Choroid plexus epithelial cell (primary cell): ENCODE measurements around the gene BANP.
"Not testable (repeated sequence)": the region's sequence is repeated elsewhere in the genome, so short reads cannot be mapped to it uniquely, and the experiment has no call there.

Experiments used
- DNase-seq: peaks from one replicate; pipeline ENCODE4 v3.0.0-alpha.2; 2010; ENCODE audit warnings: low read depth
- H3K4me3 ChIP-seq: 2 replicates; pipeline ENCODE4 v1.5.1; 2011; ENCODE audit warnings: low read depth, mild to moderate bottlenecking, control low read depth, low read length, moderate library complexity
- CTCF ChIP-seq: conservative IDR thresholded peaks from 2 replicates; pipeline ENCODE4 v1.5.1; 2011; ENCODE audit warnings: low read depth, mild to moderate bottlenecking, control low read depth, inconsistent platforms, low read length, moderate library complexity

The BANP gene

DNA sequence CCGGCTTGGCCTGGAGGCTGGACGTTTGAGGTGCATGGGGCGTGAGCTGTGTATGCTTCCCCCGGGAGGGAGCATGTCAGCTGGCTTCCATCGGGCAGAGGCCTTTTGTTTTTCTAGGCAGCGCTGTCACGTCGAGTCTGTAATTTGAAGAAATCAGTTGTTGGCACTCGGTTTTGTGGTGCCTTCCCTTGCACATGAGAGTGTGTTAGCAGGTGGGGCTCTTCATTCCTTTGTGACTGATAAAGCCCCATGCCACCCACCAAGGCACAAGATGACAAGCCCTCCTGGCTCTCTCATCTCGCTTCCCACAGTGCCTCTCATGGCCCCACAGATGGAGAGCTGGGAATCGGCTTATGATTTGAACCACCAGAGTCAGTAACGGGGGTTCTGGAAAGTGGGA is 72.1 kb downstream of the BANP start:
- no peak for DNase-seq
- no peak for TF ChIP-seq CTCF
- no peak overlapping the region for H3K4me3 ChIP-seq

DNA sequence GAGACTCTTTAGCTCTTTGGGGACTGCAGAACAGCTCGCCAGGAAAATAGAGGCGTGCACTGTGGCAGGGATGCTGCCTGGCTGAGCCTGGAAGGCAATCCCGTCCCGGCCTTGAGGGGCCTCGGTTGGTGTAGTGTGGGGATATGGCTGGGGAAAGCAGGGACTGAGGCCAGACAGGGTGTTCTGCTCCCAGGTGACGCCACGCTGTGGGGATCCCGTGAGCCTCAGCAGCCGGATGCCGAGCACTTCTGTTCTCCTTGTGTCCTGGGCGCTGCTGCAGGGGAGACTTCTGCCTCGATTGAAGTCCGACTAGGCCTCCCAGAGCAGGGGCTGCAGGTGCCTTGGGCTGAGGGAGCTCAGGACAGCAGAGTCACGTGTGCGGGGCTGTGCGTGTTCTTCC is 72.6 kb downstream of the BANP start:
- H3K4me3 ChIP-seq, result no peak overlapping the region
- DNase-seq, result no peak
- no peak for TF ChIP-seq CTCF

DNA sequence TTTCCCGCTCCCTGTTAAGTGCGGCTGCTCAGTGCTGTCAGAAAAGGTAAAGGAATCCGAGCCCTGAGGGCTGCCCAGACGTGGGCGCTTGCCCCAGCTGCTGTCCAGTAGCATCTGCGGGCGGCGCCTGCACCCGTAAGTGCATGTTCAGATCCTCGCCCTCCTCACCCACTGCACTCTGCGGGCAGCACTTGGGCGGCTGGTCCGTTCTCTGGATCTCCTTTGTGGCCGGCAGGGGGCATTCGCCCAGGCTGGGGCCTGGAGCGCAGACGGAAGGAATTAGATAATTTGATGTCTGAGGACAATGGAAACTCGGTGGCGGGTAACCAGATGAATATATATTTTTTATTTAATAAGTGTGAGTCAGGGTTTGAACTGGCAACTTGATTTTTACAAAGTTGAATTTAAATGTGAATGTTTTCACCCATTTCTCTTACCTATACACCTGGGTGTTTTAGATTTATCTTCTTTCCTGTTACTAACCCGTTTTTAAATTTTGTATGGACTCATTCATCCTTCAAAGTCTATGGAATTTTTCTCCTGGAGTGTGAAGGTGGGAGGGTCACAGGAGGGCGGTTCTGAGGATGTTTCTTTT is 73.4 kb downstream of the BANP start:
- not testable (repeated sequence) for H3K4me3 ChIP-seq
- peak; percentile 64 for DNase-seq
- TF ChIP-seq CTCF, result peak; percentile 74

GRCh38 chr16:88025086-88025492 is 73.9 kb downstream of the BANP start:
- peak; percentile 85 for DNase-seq

GRCh38 chr16:88025828-88026555 is 74.8 kb downstream of the BANP start:
- not testable (repeated sequence) for DNase-seq, H3K4me3 ChIP-seq

More at GRCh38 chr16:88025086-88025492, 73.9 kb downstream of the BANP start:
- H3K4me3 ChIP-seq, result peak overlapping the region; percentile 22
- TF ChIP-seq CTCF, result peak; percentile 61

- DNase-seq, result no peak
- TF ChIP-seq CTCF, result no peak
- no peak overlapping the region for H3K4me3 ChIP-seq
Observed at GRCh38 chr16:88026964-88027938, 76.0 kb downstream of the BANP start.

GRCh38 chr16:88028177-88028930 is 77.1 kb downstream of the BANP start:
- H3K4me3 ChIP-seq, DNase-seq: not testable (repeated sequence)
